HEK293T (cell line): ENCODE data around the gene DLG1.
"Not testable (repeated sequence)": the region's sequence is repeated elsewhere in the genome, so short reads cannot be mapped to it uniquely, and the experiment has no call there.

Experiments
- CTCF ChIA-PET: fragments of 350-600 bp; formaldehyde crosslinking; extraction: SDS; loops from one replicate; lab custom pipeline; 2021; ENCODE audit warnings: antibody characterized with exemption, inconsistent platforms; lab: Yijun Ruan, JAX
- POLR2A ChIA-PET: fragments of 350-600 bp; formaldehyde crosslinking; extraction: SDS; loops from one replicate; lab custom pipeline; 2020; ENCODE audit warnings: antibody characterized with exemption, inconsistent platforms; lab: Yijun Ruan, JAX
- DNase-seq: peaks from one replicate; pipeline ENCODE4 v3.0.0; 2012; ENCODE audit warnings: mixed read lengths; ENCODE audit errors: extremely low spot score
- ARNT ChIP-seq: fragments of 450-650 bp; IDR thresholded peaks from 2 replicates; pipeline ENCODE4 v1.6.1; 2017; ENCODE audit warnings: mild to moderate bottlenecking
- BHLHE40 ChIP-seq: fragments of 450-650 bp; IDR thresholded peaks from 2 replicates; pipeline ENCODE4 v1.6.1; 2016; ENCODE audit warnings: mild to moderate bottlenecking, moderate library complexity, borderline replicate concordance
- CTBP1 ChIP-seq: fragments of 450-650 bp; IDR thresholded peaks from 2 replicates; pipeline ENCODE4 v1.6.1; 2016; ENCODE audit warnings: borderline replicate concordance
- ELF4 ChIP-seq: fragments of 450-650 bp; IDR thresholded peaks from 2 replicates; pipeline ENCODE4 v1.6.1; 2017; ENCODE audit warnings: antibody characterized with exemption
- FOXA1 ChIP-seq: fragments of 450-650 bp; IDR thresholded peaks from 2 replicates; pipeline ENCODE4 v1.6.1; 2016; ENCODE audit warnings: mild to moderate bottlenecking
- FOXK2 ChIP-seq: fragments of 450-650 bp; IDR thresholded peaks from 2 replicates; pipeline ENCODE4 v1.6.1; 2016; ENCODE audit warnings: mild to moderate bottlenecking
- FOXM1 ChIP-seq: fragments of 450-650 bp; IDR thresholded peaks from 2 replicates; pipeline ENCODE4 v1.6.1; 2017; ENCODE audit warnings: mild to moderate bottlenecking, borderline replicate concordance
- HDGF ChIP-seq: fragments of 450-650 bp; IDR thresholded peaks from 2 replicates; pipeline ENCODE4 v1.6.1; 2017; ENCODE audit warnings: antibody characterized with exemption, borderline replicate concordance
- L3MBTL2 ChIP-seq: fragments of 450-650 bp; conservative IDR thresholded peaks from 2 replicates; pipeline ENCODE4 v1.6.1; 2016; ENCODE audit warnings: mild to moderate bottlenecking
- LEF1 ChIP-seq: fragments of 450-650 bp; IDR thresholded peaks from 2 replicates; pipeline ENCODE4 v1.6.1; 2017; ENCODE audit warnings: mild to moderate bottlenecking, borderline replicate concordance
- NFRKB ChIP-seq: fragments of 450-650 bp; IDR thresholded peaks from 2 replicates; pipeline ENCODE4 v1.6.1; 2016; ENCODE audit warnings: mild to moderate bottlenecking, moderate library complexity
- PKNOX1 ChIP-seq: fragments of 450-650 bp; IDR thresholded peaks from 2 replicates; pipeline ENCODE4 v1.6.1; 2016
- SP1 ChIP-seq: fragments of 450-650 bp; IDR thresholded peaks from 2 replicates; pipeline ENCODE4 v1.6.1; 2017
- SUZ12 ChIP-seq: fragments of 450-650 bp; IDR thresholded peaks from 2 replicates; pipeline ENCODE4 v1.6.1; 2016; ENCODE audit warnings: mild to moderate bottlenecking
- TARDBP ChIP-seq: fragments of 450-650 bp; IDR thresholded peaks from 2 replicates; pipeline ENCODE4 v1.6.1; 2016
- ZNF384 ChIP-seq: fragments of 450-650 bp; IDR thresholded peaks from 2 replicates; pipeline ENCODE4 v1.6.1; 2016

DLG1 gene

GRCh38 chr3:197212290-197212689, 86.1 kb downstream of the DLG1 start:
- no peak for DNase-seq
- POLR2A ChIA-PET, result no interaction called here
- CTCF ChIA-PET, result no interaction called here
- TF ChIP-seq BHLHE40 (no peak), ARNT (no peak), TARDBP (no peak), PKNOX1 (no peak), HDGF (no peak), FOXM1 (no peak), ELF4 (no peak), FOXK2 (no peak), LEF1 (no peak), NFRKB (no peak)

- POLR2A ChIA-PET, DNase-seq, CTCF ChIA-PET: not testable (repeated sequence)
Measured at GRCh38 chr3:197211698-197212097, 86.7 kb downstream of the DLG1 start.

GRCh38 chr3:197209366-197210260, 88.8 kb downstream of the DLG1 start:
- POLR2A ChIA-PET, result no interaction called here

GRCh38 chr3:197206913-197207312, 91.5 kb downstream of the DLG1 start:
- no peak for TF ChIP-seq HDGF
- no peak for TF ChIP-seq ELF4
- TF ChIP-seq SUZ12, result no peak
- no peak for TF ChIP-seq FOXK2
- no peak for TF ChIP-seq ARNT
- TF ChIP-seq LEF1, result no peak
- TF ChIP-seq NFRKB, result no peak
- no peak for DNase-seq
- ChIA-PET POLR2A (no interaction called here), CTCF (no interaction called here)

More at GRCh38 chr3:197209366-197210260, 88.8 kb downstream of the DLG1 start:
- DNase-seq, result no peak
- CTCF ChIA-PET, result no interaction called here
- TF ChIP-seq ARNT (no peak), NFRKB (no peak), PKNOX1 (no peak), L3MBTL2 (no peak), TARDBP (no peak), SUZ12 (no peak), FOXK2 (no peak), LEF1 (no peak)

GRCh38 chr3:197205675-197206074, 92.7 kb downstream of the DLG1 start:
- TF ChIP-seq NFRKB, result no peak
- no peak for TF ChIP-seq TARDBP
- TF ChIP-seq PKNOX1, result no peak
- TF ChIP-seq HDGF, result no peak
- TF ChIP-seq L3MBTL2, result no peak
- TF ChIP-seq SP1, result no peak
- no peak for TF ChIP-seq FOXM1
- no peak for TF ChIP-seq FOXA1
- no peak for TF ChIP-seq ARNT
- no peak for TF ChIP-seq ZNF384
- no peak for TF ChIP-seq CTBP1
- no peak for TF ChIP-seq LEF1
- TF ChIP-seq BHLHE40, result no peak
- no peak for TF ChIP-seq SUZ12
- TF ChIP-seq ELF4, result no peak
- no peak for TF ChIP-seq FOXK2
- POLR2A ChIA-PET, result no interaction called here
- no peak for DNase-seq
- CTCF ChIA-PET, result no interaction called here

GRCh38 chr3:197205265-197205664, 93.1 kb downstream of the DLG1 start:
- CTCF ChIA-PET, result no interaction called here
- DNase-seq, result no peak
- TF ChIP-seq NFRKB, result no peak
- no peak for TF ChIP-seq ZNF384
- no peak for TF ChIP-seq TARDBP
- no peak for TF ChIP-seq SUZ12
- TF ChIP-seq HDGF, result no peak
- no peak for TF ChIP-seq FOXM1
- TF ChIP-seq SP1, result no peak
- no peak for TF ChIP-seq BHLHE40
- no peak for TF ChIP-seq FOXA1
- no peak for TF ChIP-seq ELF4
- TF ChIP-seq PKNOX1, result no peak
- no peak for TF ChIP-seq ARNT
- TF ChIP-seq LEF1, result no peak
- TF ChIP-seq CTBP1, result no peak
- TF ChIP-seq FOXK2, result no peak
- no peak for TF ChIP-seq L3MBTL2
- POLR2A ChIA-PET, result no interaction called here
